Loucy (cell line): ENCODE data around the gene ATP6V0D1.

ENCODE experiments used
- H2AFZ ChIP-seq: fragments of 200-600 bp; sonication (generic); 2 replicates; pipeline ENCODE4 v1.6.0; 2016; ENCODE audit warnings: antibody characterized with exemption, mild to moderate bottlenecking, low read length, moderate library complexity
- H3F3A ChIP-seq: fragments of 200-600 bp; 2 replicates; pipeline ENCODE4 v1.6.0; 2016; ENCODE audit warnings: antibody characterized with exemption, low read depth, mild to moderate bottlenecking
- H3K27me3 ChIP-seq: fragments of 200-600 bp; sonication (generic); 2 replicates; pipeline ENCODE4 v1.6.1; 2014; ENCODE audit warnings: low read length, mild to moderate bottlenecking; ENCODE audit not compliant: insufficient read depth, poor library complexity, severe bottlenecking
- H3K36me3 ChIP-seq: fragments of 200-600 bp; sonication (generic); 2 replicates; pipeline ENCODE4 v1.6.1; 2016; ENCODE audit warnings: low read length; ENCODE audit not compliant: insufficient read depth
- H3K4me1 ChIP-seq: fragments of 200-600 bp; sonication (generic); 2 replicates; pipeline ENCODE4 v1.5.1; 2014; ENCODE audit warnings: low read length, mild to moderate bottlenecking; ENCODE audit not compliant: insufficient read depth, poor library complexity, severe bottlenecking
- H3K4me2 ChIP-seq: fragments of 200-600 bp; sonication (generic); 2 replicates; pipeline ENCODE4 v1.6.0; 2014; ENCODE audit warnings: antibody characterized with exemption, low read length, low read depth, mild to moderate bottlenecking; ENCODE audit not compliant: poor library complexity, severe bottlenecking
- H3K4me3 ChIP-seq: fragments of 200-600 bp; sonication (generic); 2 replicates; pipeline ENCODE4 v1.5.1; 2014; ENCODE audit warnings: low read length, mild to moderate bottlenecking, mixed read lengths; ENCODE audit not compliant: poor library complexity, severe bottlenecking
- H3K79me2 ChIP-seq: fragments of 200-600 bp; sonication (generic); 2 replicates; pipeline ENCODE4 v1.6.1; 2014; ENCODE audit warnings: low read length; ENCODE audit not compliant: insufficient read depth
- H3K9ac ChIP-seq: fragments of 200-600 bp; sonication (generic); 2 replicates; pipeline ENCODE4 v1.6.0; 2014; ENCODE audit warnings: mild to moderate bottlenecking, low read depth, low read length, moderate library complexity; ENCODE audit not compliant: poor library complexity, severe bottlenecking
- H3K9me2 ChIP-seq: fragments of 200-600 bp; sonication (generic); replicated peaks from 2 replicates; pipeline ENCODE4 v1.6.1; 2016; ENCODE audit warnings: low read depth, low read length, mixed read lengths
- H3K9me3 ChIP-seq: fragments of 200-600 bp; sonication (generic); 2 replicates; pipeline ENCODE4 v1.6.1; 2014; ENCODE audit warnings: mild to moderate bottlenecking, antibody characterized with exemption, low read length, low read depth; ENCODE audit not compliant: insufficient read depth
- H4K20me1 ChIP-seq: fragments of 200-600 bp; sonication (generic); 2 replicates; pipeline ENCODE4 v1.6.0; 2014; ENCODE audit warnings: antibody characterized with exemption, low read length, mild to moderate bottlenecking; ENCODE audit not compliant: insufficient read depth, poor library complexity, severe bottlenecking
- CTCF ChIP-seq: fragments of 200-600 bp; sonication (generic); conservative IDR thresholded peaks from 2 replicates; pipeline ENCODE4 v1.5.1; 2014; ENCODE audit warnings: mild to moderate bottlenecking, antibody characterized with exemption, low read length
- EZH2phosphoT487 ChIP-seq: fragments of 200-600 bp; IDR thresholded peaks from 2 replicates; pipeline ENCODE4 v1.6.1; 2018; ENCODE audit warnings: antibody characterized with exemption, mild to moderate bottlenecking, moderate library complexity, borderline replicate concordance

Gene ATP6V0D1

GRCh38 chr16:67442581-67443255 is 38.2 kb downstream of the ATP6V0D1 start:
- H3K4me1 ChIP-seq = no peaks in the 10 kb centered on the region
- H3K4me3 ChIP-seq = no peak overlapping the region
- no peak overlapping the region for H3K9ac ChIP-seq
- H3K27me3 ChIP-seq = no peaks in the 10 kb centered on the region
- H3K4me2 ChIP-seq = no peak overlapping the region
- no peaks in the 10 kb centered on the region for H3K9me3 ChIP-seq
- no peaks in the 10 kb centered on the region for H3K79me2 ChIP-seq
- H3K9me2 ChIP-seq = no peaks in the 10 kb centered on the region
- H3F3A ChIP-seq = no peaks in the 10 kb centered on the region
- H4K20me1 ChIP-seq = no peaks in the 10 kb centered on the region
- no peak overlapping the region for H2AFZ ChIP-seq
- peaks cover 12% of the 10 kb centered on the region; the same call in 1 of the 2 replicates for H3K36me3 ChIP-seq
- TF ChIP-seq EZH2phosphoT487 = no peak
- no peak for TF ChIP-seq CTCF

- no peaks in the 10 kb centered on the region for H3K9me2 ChIP-seq
- no peak overlapping the region for H3K4me3 ChIP-seq
- TF ChIP-seq CTCF = no peak
- no peak for TF ChIP-seq EZH2phosphoT487
- no peak overlapping the region for H2AFZ ChIP-seq
- no peaks in the 10 kb centered on the region for H3K4me1 ChIP-seq
- no peaks in the 10 kb centered on the region for H3F3A ChIP-seq
- H3K79me2 ChIP-seq = no peaks in the 10 kb centered on the region
- no peaks in the 10 kb centered on the region for H4K20me1 ChIP-seq
- H3K27me3 ChIP-seq = no peaks in the 10 kb centered on the region
- no peaks in the 10 kb centered on the region for H3K9me3 ChIP-seq
- no peak overlapping the region for H3K9ac ChIP-seq
- H3K36me3 ChIP-seq = peaks cover 12% of the 10 kb centered on the region; the same call in 1 of the 2 replicates
- H3K4me2 ChIP-seq = no peak overlapping the region
These were observed 39.0 kb downstream of the ATP6V0D1 start for GRCh38 chr16:67441907-67442306.

GRCh38 chr16:67441271-67441753 is 39.6 kb downstream of the ATP6V0D1 start:
- Histone ChIP-seq H3K9ac (no peak overlapping the region), H3K36me3 (peaks cover 12% of the 10 kb centered on the region; the same call in 1 of the 2 replicates)
- TF ChIP-seq CTCF (no peak), EZH2phosphoT487 (no peak)

More at GRCh38 chr16:67441271-67441753, 39.6 kb downstream of the ATP6V0D1 start:
- no peaks in the 10 kb centered on the region for H3K9me3 ChIP-seq
- H3K79me2 ChIP-seq = no peaks in the 10 kb centered on the region
- H3K9me2 ChIP-seq = no peaks in the 10 kb centered on the region
- H3K4me3 ChIP-seq = no peak overlapping the region
- no peaks in the 10 kb centered on the region for H4K20me1 ChIP-seq
- no peaks in the 10 kb centered on the region for H3K27me3 ChIP-seq
- no peak overlapping the region for H3K4me2 ChIP-seq
- no peaks in the 10 kb centered on the region for H3K4me1 ChIP-seq
- no peak overlapping the region for H2AFZ ChIP-seq
- H3F3A ChIP-seq = no peaks in the 10 kb centered on the region
